ENCODE results near the gene FBRSL1. TPM values are rescaled to one million over a fixed set of nuclear protein-coding genes. Genes with fewer than 3 reads are reported as not detected.

The FBRSL1 gene
- total RNA-seq, 1 donor from 2014 or later = 43.8 TPM

GRCh38 chr12:132544080-132544397 is 54.1 kb downstream of the FBRSL1 start:
- H2AFZ ChIP-seq (ENCODE audit: low read depth, low read length) = no peak overlapping the region
- H3K79me2 ChIP-seq (ENCODE audit: insufficient read depth, low read length) = no peaks in the 10 kb centered on the region
- FAIRE-seq (no peak), DNase-seq (ENCODE audit: low read depth) (no peak)
- no peaks in the 10 kb centered on the region for H3K4me1 ChIP-seq (ENCODE audit: insufficient read depth, low read length)
- H3K4me3 Mint-ChIP-seq (ENCODE audit: unreplicated experiment) = no peak overlapping the region
- H3K9ac ChIP-seq (ENCODE audit: low read length) = no peak overlapping the region
- H3K4me3 ChIP-seq (ENCODE audit: insufficient read depth, low read depth, low read length) = no peak overlapping the region
- H3K9me3 ChIP-seq (ENCODE audit: insufficient read depth, low read depth, low read length) = no peaks in the 10 kb centered on the region
- peaks cover 7% of the 10 kb centered on the region for H3K36me3 Mint-ChIP-seq (ENCODE audit: low read depth, unreplicated experiment)
- no peak overlapping the region for H3K27ac ChIP-seq (ENCODE audit: low read depth, low read length)
- no peak overlapping the region for H3K4me2 ChIP-seq (ENCODE audit: low read length)
- peaks cover 47% of the 10 kb centered on the region for H4K20me1 ChIP-seq (ENCODE audit: insufficient read depth, low read length)
- H3K9me3 Mint-ChIP-seq (ENCODE audit: unreplicated experiment) = peaks cover 3% of the 10 kb centered on the region
- peaks cover 2% of the 10 kb centered on the region for H3K4me1 Mint-ChIP-seq (ENCODE audit: low read depth, unreplicated experiment)
- no peaks in the 10 kb centered on the region for H3K27me3 ChIP-seq (ENCODE audit: insufficient read depth, low read length)
- H3K27me3 Mint-ChIP-seq (ENCODE audit: low read depth, unreplicated experiment) = peaks cover 13% of the 10 kb centered on the region
- no peaks in the 10 kb centered on the region for H3K36me3 ChIP-seq (ENCODE audit: insufficient read depth, low read length)
- no peak for TF ChIP-seq EZH2 (IDR thresholded peaks at IDR 0.05; ENCODE audit: insufficient read depth, low read length)
- TF ChIP-seq CTCF (IDR thresholded peaks at IDR 0.05; ENCODE audit: insufficient read depth, low read depth, low read length) = no peak
- H3K27ac Mint-ChIP-seq (ENCODE audit: unreplicated experiment) = no peak overlapping the region

- Histone ChIP-seq H4K20me1 (ENCODE audit: insufficient read depth, low read length) (peaks cover 47% of the 10 kb centered on the region), H3K79me2 (ENCODE audit: insufficient read depth, low read length) (no peaks in the 10 kb centered on the region), H3K4me3 (ENCODE audit: insufficient read depth, low read depth, low read length) (no peak overlapping the region), H3K27me3 (ENCODE audit: insufficient read depth, low read length) (no peaks in the 10 kb centered on the region), H3K9ac (ENCODE audit: low read length) (no peak overlapping the region), H3K27ac (ENCODE audit: low read depth, low read length) (no peak overlapping the region), H3K4me1 (ENCODE audit: insufficient read depth, low read length) (no peaks in the 10 kb centered on the region), H3K36me3 (ENCODE audit: insufficient read depth, low read length) (no peaks in the 10 kb centered on the region), H3K9me3 (ENCODE audit: insufficient read depth, low read depth, low read length) (no peaks in the 10 kb centered on the region), H3K4me2 (ENCODE audit: low read length) (no peak overlapping the region), H2AFZ (ENCODE audit: low read depth, low read length) (no peak overlapping the region)
- FAIRE-seq (no peak), DNase-seq (ENCODE audit: low read depth) (no peak)
- peaks cover 2% of the 10 kb centered on the region for H3K4me1 Mint-ChIP-seq (ENCODE audit: low read depth, unreplicated experiment)
- H3K27ac Mint-ChIP-seq (ENCODE audit: unreplicated experiment) = no peak overlapping the region
- peaks cover 3% of the 10 kb centered on the region for H3K9me3 Mint-ChIP-seq (ENCODE audit: unreplicated experiment)
- H3K4me3 Mint-ChIP-seq (ENCODE audit: unreplicated experiment) = no peak overlapping the region
- H3K36me3 Mint-ChIP-seq (ENCODE audit: low read depth, unreplicated experiment) = peaks cover 7% of the 10 kb centered on the region
- peaks cover 13% of the 10 kb centered on the region for H3K27me3 Mint-ChIP-seq (ENCODE audit: low read depth, unreplicated experiment)
- no peak for TF ChIP-seq CTCF (IDR thresholded peaks at IDR 0.05; ENCODE audit: insufficient read depth, low read depth, low read length)
- TF ChIP-seq EZH2 (IDR thresholded peaks at IDR 0.05; ENCODE audit: insufficient read depth, low read length) = no peak
Measured at GRCh38 chr12:132544498-132544897, 54.5 kb downstream of the FBRSL1 start.

- Histone ChIP-seq H3K4me3 (ENCODE audit: insufficient read depth, low read depth, low read length) (no peak overlapping the region), H3K79me2 (ENCODE audit: insufficient read depth, low read length) (no peaks in the 10 kb centered on the region), H4K20me1 (ENCODE audit: insufficient read depth, low read length) (peaks cover 47% of the 10 kb centered on the region), H3K9me3 (ENCODE audit: insufficient read depth, low read depth, low read length) (no peaks in the 10 kb centered on the region), H3K27me3 (ENCODE audit: insufficient read depth, low read length) (no peaks in the 10 kb centered on the region), H3K36me3 (ENCODE audit: insufficient read depth, low read length) (no peaks in the 10 kb centered on the region), H3K27ac (ENCODE audit: low read depth, low read length) (no peak overlapping the region), H3K4me2 (ENCODE audit: low read length) (no peak overlapping the region), H2AFZ (ENCODE audit: low read depth, low read length) (no peak overlapping the region), H3K4me1 (ENCODE audit: insufficient read depth, low read length) (peaks cover 2% of the 10 kb centered on the region), H3K9ac (ENCODE audit: low read length) (no peak overlapping the region)
- H3K27ac Mint-ChIP-seq (ENCODE audit: unreplicated experiment) = no peak overlapping the region
- peaks cover 3% of the 10 kb centered on the region for H3K9me3 Mint-ChIP-seq (ENCODE audit: unreplicated experiment)
- DNase-seq (ENCODE audit: low read depth) (no peak), FAIRE-seq (no peak)
- H3K4me1 Mint-ChIP-seq (ENCODE audit: low read depth, unreplicated experiment) = peaks cover 2% of the 10 kb centered on the region
- TF ChIP-seq EZH2 (IDR thresholded peaks at IDR 0.05; ENCODE audit: insufficient read depth, low read length) (no peak), CTCF (IDR thresholded peaks at IDR 0.05; ENCODE audit: insufficient read depth, low read depth, low read length) (no peak)
- H3K36me3 Mint-ChIP-seq (ENCODE audit: low read depth, unreplicated experiment) = peaks cover 7% of the 10 kb centered on the region
- H3K27me3 Mint-ChIP-seq (ENCODE audit: low read depth, unreplicated experiment) = peaks cover 14% of the 10 kb centered on the region
- no peak overlapping the region for H3K4me3 Mint-ChIP-seq (ENCODE audit: unreplicated experiment)
Measured at GRCh38 chr12:132545164-132545953, 55.4 kb downstream of the FBRSL1 start.

Data from astrocyte (in vitro differentiated cells and primary cell).